Measurements from ENCODE around the gene SCMH1.

GRCh38 chr1:41213341-41213740 is 28.8 kb downstream of the SCMH1 start:
- TF ChIP-seq CTCF (conservative IDR thresholded peaks at IDR 0.05; ENCODE audit: low read depth, low read length) (no peak), POLR2A (IDR thresholded peaks at IDR 0.05; ENCODE audit: low read depth, low read length) (no peak), MAZ (IDR thresholded peaks at IDR 0.05; ENCODE audit: borderline replicate concordance, low read depth, low read length) (no peak), SMC3 (IDR thresholded peaks at IDR 0.05; ENCODE audit: low read depth, low read length) (no peak), NFE2L2 (IDR thresholded peaks at IDR 0.05; ENCODE audit: low read depth, low read length) (no peak), RFX5 (IDR thresholded peaks at IDR 0.05; ENCODE audit: low read depth, low read length) (no peak), CEBPB (IDR thresholded peaks at IDR 0.05; ENCODE audit: low read depth, low read length) (no peak), RAD21 (IDR thresholded peaks at IDR 0.05; ENCODE audit: low read length) (no peak), RCOR1 (IDR thresholded peaks at IDR 0.05; ENCODE audit: insufficient replicate concordance, low read length) (no peak), MAFK (IDR thresholded peaks at IDR 0.05; ENCODE audit: low read depth, low read length) (no peak), MXI1 (IDR thresholded peaks at IDR 0.05; ENCODE audit: borderline replicate concordance, low read depth, low read length) (no peak), ELK1 (IDR thresholded peaks at IDR 0.05; ENCODE audit: borderline replicate concordance, low read depth, low read length) (no peak)

Data from IMR-90 (cell line).